Ammon's horn (tissue), 1 donor: Measurements from ENCODE around the gene KRTAP5-2.
"Not testable (repeated sequence)": the region's sequence is repeated elsewhere in the genome, so short reads cannot be mapped to it uniquely, and the experiment has no call there.

ENCODE experiments used
- DNase-seq: peaks from one replicate; pipeline ENCODE4 v3.0.0-alpha.2; 2016; ENCODE audit warnings: low spot score

Gene KRTAP5-2

DNA sequence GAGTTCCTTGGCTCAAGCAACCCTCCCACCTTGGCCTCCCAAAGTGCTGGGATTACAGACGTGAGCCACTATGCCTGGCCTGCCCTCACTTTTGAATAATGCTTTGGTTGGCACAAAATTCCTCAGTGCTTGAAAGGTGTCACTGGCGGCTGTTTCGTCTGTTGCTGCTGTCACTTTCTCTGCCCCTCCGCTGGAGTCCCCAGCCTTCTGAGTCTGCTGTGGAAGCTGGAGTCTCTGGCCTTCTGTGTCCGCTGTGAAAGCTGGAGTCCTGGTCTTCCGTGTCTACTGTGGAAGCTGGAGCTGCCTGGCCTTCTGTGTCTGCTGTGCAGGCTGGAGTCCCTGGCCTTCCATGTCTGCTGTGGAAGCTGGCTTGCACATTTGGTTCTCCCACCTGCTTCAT, 8.1 kb downstream of the KRTAP5-2 start:
- DNase-seq: no peak

DNA sequence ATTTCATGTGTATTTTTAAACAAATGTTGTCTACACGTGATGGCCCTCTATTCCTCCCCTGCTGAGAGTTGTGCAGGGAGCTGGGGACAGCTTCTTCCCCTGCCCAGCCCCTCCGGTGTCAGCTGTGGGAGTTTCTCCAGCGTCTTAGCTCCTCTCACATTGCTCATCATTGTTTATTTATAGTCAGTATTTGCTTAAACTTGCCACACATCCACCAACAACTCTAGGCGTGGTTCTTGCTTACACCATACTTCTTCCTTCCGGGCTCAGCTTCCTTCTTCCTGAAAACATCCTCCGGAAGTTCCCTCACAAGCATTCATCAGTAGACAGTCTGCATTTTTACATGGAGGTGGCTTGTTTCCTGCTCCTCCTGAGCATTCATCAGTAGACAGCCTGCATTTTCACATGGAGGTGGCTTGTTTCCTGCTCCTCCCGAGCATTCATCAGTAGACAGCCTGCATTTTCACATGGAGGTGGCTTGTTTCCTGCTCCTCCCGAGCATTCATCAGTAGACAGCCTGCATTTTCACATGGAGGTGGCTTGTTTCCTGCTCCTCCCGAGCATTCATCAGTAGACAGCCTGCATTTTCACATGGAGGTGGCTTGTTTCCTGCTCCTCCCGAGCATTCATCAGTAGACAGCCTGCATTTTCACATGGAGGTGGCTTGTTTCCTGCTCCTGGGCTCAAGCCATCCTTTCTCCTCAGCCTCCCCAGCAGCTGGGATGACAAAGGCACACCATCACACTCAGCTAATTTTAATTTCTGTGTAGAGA, 8.7 kb downstream of the KRTAP5-2 start:
- DNase-seq: not testable (repeated sequence)

DNA sequence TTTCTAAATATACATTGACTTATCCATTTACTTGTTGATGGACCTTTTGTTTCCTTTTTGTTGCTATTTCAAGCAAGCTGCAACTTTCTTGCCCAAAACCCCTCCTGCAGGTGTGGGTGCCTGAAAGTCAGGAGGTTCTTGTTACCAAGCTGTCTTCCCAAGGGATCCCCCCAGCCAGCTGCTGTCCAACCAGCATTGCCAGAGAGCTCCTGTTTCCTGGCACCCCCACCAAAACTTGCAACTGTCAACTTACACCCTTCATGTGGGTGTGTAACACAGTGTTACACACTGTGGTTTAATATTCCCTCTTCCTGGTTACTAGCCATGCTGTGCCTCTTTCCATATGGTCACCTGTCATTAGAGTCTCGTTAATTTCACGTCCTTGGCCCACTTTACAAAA, 11.4 kb downstream of the KRTAP5-2 start:
- DNase-seq: no peak

DNA sequence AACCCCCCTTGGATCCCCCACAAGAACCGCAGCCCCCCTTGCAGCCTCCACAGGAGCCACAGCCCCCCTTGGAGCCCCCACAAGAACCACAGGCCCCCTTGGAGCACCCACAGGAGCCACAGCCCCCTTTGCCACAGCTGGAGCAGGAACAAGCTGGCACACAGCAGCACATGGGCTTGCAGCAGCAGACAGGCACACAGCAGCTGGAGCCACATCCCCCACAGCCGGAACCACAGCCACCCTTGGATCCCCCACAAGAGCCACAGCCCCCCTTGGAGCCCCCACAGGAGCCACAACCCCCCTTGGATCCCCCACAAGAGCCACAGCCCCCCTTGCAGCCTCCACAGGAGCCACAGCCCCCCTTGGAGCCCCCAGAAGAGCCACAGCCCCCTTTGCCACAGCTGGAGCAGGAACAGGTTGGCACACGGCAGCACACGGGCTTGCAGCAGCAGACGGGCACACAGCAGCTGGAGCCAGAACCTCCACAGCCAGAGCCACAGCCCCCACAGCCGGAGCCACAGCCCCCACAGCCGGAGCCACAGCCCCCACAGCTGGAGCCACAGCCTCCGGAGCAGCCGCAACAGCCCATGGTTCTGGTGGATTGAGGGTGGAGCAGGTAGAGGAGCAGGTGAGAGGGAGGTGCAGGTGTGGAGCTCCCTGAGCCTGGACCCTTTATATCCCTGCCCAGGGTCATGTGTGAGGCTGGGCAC, 13.3 kb downstream of the KRTAP5-2 start, which contains the start of gene KRTAP5-1:
KRTAP5-1 (minus strand) TSS at position 623 of the 710 bp plus-strand sequence; CDS start at position 589, 34 bp downstream.
- not testable (repeated sequence) for DNase-seq

DNA sequence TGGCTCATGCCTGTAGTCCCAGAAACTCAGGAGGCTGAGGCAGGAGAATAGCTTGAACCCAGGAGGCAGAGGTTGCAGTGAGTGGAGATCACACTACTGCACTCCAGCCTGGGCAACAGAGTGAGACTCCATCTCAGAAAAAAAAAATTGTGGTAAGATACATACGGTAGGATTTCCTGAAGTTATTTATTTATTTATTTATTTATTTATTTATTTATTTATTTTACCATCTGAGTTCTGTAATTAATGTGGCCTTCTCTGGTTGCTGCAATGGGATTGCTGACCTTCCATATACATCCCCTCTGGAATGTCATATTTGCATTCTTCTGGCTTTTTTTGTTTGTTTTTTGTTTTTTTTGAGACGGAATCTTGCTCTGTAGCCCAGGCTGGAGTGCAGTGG, 15.2 kb downstream of the KRTAP5-2 start:
- not testable (repeated sequence) for DNase-seq

DNA sequence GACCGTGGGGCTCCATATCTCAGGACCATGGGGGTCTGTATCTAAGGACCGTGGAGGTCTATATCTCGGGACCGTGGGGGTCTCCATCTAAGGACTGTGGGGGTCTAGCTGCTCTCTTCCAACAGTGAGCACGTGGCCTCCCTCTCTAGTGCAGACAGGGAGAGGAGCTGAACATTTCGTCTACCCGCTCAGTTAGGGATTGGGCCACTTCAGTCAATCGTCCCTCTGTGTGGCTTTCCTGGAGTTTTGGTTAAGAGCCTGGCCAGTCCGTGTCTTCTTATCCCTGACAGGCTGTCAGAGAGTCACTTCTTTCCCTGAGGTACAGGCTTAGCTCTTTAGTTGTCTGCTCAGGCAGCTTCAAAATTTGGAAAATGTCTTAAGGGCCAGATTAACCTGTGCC, 16.1 kb downstream of the KRTAP5-2 start:
- no peak for DNase-seq

DNA sequence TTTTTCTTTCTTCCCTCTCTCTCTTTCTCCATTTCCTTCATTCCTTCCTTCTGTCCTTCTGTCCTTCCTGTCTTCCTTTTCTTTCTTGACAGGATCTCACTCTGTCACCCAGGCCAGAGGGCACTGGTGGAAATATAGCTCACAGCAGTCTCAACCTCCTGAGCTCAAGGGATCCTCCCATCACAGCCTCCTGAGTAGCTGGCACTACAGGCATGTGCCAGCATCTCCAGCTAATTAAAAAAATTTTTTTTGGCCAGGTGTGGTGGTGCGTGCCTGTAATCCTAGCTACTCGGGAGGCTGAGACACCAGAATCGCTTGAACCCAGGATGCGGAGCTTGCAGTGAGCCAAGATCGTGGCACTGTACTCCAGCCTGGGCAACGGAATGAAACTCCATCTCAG, 21.3 kb downstream of the KRTAP5-2 start:
- no peak for DNase-seq

DNA sequence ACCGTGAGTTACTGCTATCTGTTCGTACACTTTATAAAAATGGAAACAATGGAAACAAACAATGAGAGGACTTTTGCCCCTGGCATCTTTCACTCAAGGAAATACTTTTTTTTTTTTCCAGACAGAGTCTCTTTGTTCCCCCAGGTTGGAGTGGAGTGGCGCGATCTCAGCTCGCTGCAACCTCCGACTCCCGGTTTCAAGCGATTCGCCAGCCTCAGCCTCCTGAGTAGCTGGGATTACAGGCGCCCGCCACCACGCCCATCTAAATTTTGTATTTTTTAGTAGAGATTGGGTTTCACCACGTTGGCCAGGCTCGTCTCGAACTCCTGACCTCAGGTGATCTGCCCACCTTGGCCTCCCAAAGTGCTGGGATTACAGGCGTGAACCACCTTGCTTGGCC, 22.3 kb downstream of the KRTAP5-2 start:
- DNase-seq: not testable (repeated sequence)

DNA sequence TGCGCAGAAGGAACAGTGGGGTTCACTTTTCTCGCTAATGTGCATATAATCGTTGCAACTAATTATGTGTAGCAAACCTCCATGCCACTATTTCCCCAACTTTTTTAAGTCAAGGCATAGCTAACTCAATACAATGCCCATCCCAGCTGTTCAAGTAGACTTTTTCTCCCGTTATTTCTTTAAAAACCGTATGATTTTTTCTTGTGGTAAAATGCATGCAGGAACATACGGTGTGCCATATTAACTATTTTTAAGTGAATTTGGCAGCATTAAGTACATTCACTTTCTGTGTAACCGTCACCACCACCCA, 23.2 kb downstream of the KRTAP5-2 start:
- no peak for DNase-seq

DNA sequence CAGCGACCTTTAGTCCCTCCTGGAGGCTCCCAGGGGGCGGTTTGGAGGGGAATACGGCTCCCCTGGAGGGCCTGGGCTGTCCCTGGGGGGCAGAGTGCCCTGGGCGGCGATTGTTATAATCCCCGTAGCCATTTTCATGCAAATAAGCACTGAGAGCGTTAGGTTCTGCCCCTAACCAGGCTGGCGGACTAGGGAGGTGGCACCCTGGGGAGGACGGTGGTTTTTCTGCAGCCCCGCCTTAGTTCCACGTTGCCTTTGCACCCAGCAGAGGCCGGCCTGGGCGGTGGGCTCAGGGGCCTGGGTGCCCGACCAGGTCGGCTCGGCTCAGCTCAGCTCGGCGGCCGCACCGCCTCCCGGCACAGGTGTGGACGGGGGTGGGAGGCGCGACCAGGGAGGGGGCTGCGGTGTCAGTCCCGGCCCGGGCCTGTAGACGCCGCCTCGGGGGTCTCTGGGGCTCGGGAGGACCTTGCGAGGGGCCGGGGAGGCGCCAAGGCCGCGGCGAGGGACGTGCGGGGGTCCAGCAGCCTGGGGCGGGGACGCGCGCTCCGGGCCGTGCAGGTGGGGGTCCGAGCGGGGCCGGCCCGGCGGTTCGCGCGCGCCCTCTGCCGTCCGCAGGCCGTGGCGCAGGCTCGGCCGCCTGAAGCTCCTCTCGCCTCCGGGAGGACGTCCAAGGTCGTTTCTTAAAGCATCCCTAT, 23.7 kb downstream of the KRTAP5-2 start:
- peak; percentile 72 for DNase-seq

DNA sequence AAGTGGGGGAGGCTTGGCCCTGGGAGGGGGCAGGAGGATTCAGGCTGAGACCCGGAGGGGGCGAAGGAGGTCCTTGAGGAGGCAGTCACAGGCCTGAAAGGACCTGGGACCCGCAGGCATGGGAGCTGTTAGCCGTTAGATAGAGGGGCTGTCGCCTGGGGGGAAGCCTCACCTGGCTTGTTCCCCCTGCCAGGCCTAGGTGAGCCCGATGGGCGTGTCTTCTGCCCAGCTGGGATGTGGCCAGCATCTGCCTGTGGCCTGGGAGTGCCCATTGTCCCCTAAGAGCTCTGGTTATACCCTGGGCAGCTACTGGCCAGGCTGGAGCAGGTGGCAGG, 24.2 kb downstream of the KRTAP5-2 start:
- DNase-seq: no peak

DNA sequence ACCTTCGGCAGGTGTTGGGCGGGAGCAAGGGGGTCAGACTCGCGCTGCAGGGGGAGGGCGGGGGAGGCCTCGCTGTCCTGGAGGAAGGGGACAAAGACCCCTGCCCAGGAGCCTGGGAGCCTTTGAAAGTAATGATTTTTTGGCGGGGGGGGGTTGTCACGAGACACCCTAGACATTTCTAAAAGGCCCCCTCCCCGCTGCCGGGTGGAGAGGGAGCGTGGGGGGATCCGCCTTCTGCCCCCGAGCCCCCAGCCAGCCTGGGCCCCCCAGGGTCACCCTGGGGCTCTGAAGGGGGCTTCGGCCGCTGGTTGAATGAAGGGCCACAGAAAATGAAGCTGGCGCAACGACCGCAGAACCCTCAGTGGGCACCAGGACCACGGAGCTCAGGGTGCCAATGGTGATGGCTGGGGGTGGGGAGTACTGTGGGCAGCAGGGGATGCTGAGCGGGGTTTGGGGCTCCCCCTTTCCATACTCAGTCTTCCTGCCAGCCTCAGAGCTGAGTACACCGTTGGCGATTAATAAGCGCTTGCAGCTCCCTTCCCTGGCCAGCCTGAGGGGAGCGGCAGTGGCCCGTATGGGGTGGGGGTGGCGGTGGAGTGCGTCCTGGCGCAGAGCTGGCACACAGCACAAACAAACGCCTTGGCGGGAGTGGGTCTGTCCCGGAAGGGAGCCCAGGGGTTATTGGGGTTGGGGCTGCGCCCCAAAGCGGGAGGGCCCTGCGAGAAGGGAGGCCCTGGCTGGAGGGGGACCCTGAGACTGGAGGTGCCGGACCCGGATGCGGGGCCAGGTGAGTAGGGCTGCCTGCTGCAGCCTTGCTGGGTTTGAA, 24.8 kb downstream of the KRTAP5-2 start:
- no peak for DNase-seq

DNA sequence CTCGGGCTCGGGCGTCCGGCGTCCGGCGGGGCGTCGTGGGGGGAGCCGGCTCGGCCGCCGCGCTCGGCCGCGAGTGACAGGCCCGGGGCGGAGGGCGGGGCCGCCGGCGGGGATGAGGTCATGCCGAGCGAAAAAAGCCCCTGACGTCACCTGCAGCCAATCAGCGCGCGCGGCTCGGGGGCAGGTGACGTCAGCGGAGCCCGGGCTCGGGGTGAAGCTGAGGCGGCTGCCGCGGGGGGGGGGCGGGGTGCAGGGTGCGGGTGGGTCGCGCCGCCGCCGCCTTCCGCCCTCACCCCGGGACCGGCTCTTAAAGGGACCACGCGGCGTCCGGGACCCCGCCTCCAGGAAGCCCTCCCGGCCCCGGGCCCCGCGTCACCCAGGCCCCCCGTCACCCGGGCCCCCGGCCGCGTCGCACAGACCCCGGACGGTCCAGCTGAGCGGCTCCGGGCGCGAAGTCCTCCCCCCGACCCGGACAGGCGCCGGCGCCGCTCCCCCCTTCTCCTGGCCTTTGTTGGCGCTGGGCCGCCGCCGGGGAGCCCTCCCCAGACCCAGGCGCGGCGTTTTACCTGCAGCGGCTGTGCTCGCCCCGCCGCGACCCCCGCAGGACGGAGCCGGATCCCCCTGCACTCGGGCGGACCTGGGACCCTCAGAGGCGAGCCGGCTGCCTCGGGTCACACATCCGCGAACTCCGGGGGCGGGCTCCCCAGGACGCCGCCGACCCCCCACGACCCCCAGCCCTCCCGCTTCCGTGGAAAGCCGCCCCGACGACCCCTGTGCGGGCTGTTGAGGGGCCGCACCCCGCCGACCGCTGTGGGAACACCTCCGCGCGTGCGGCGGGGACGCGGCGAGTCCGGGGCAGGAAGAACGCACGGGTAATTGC, 25.7 kb downstream of the KRTAP5-2 start, which contains the start of gene DUSP8:
DUSP8 (minus strand) TSS at position 75 of the 880 bp plus-strand sequence. CDS start 6,445 bp downstream, outside the sequence.
- peak; percentile 93 for DNase-seq

DNA sequence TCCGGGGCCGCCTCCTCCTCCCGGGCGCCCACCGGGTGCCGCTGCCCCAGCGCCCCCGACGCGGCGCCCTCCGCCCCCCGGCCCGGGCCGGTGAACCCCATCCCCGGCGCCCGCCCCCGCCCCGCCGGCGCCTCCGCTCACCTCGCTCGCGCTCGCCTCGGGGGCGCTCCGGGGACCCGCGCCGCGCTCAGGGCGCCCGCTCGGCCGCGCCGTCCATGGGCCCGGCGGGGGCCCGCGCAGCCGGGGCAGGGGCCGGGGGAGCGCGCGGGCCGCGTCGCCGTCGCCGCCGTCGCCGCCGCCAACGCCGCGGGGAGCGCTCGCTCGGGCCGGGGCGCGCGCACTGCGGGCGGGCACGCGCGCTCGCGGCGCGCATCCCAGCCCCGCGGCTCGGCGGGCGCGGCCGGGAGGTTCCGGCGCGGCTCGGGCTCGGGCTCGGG, 26.3 kb downstream of the KRTAP5-2 start:
- no peak for DNase-seq

DNA sequence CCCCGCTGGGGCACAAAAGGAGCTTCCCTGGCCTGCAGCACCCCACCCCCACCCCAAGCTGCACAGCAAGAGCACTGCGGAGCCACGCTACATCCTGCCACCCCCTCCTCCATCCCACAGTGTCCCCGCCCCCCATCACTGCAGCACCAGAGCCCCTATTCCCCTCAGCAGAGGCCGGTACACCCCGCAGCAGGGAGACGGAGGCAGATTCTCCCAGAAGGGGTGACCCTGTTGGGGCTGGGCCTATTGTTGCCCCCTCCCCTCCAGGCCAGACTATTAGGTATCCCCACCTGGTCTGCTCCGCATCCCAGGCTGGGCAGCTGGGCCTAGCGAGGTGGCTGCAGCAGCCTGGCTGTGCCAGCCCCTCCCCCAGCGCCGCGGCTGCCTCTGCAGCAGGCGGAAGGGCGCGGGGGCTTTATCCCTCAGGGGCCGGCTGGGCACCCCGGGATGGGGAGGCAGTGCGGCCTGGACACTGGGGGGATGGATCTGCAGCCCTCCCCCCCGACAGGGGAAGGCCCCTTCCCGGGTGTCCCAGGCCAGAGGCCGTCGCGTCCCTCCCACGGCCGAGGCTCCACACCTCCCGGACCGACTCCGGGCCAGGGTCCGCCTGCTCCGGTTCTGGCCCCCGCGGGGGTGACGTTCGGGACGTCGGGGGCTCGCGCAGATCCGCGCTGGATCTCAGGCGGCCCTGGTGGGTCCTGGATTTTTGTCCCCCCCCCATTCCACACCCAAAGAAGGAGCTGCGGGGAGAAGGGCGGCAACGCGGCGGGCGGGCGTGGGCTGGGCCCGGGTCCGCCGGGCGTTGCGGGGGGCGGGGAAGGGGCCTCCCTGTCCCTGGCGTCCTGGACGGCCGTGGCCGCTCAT, 27.0 kb downstream of the KRTAP5-2 start:
- DNase-seq: peak; percentile 43

DNA sequence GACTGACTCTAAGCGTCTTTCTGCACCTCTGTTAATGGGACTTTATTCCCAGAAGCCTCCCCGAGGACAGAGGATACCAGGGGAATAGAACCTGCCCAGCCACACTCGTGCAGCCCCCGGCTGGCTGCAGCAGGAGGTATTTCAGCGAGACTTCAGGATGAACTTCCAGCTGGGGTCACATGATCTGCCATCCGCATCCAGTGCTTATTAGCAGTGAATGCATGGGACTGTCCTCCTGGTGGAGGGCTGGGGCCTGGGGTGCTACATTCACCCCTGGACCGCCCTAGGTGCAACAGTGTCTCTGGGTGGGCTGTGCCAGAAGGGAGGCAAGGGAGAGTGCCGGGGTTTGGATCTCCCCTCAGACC, 27.6 kb downstream of the KRTAP5-2 start:
- DNase-seq: peak; percentile 4

DNA sequence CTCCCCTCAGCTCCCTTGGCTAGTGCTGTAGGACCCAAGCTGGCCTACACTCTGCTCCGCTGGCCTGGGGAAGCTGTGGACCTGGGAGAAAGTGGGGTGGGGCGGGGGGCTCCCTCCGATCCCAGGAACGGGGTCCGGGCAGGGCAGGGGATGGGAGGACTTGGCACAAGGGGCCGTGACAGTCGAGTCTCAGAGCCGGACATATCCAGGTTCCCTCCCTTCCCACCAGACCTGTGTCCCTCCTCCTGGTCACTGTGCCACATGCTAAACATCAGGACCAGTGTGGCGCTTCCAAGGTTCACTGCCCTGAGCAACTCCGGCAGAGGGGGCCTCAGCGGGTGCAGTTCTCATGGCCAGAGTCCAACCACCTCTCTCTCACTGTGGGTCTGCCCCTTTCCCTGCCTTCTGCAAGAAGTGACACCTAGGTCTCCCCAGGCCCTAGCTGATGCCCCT, 28.1 kb downstream of the KRTAP5-2 start:
- DNase-seq: no peak

DNA sequence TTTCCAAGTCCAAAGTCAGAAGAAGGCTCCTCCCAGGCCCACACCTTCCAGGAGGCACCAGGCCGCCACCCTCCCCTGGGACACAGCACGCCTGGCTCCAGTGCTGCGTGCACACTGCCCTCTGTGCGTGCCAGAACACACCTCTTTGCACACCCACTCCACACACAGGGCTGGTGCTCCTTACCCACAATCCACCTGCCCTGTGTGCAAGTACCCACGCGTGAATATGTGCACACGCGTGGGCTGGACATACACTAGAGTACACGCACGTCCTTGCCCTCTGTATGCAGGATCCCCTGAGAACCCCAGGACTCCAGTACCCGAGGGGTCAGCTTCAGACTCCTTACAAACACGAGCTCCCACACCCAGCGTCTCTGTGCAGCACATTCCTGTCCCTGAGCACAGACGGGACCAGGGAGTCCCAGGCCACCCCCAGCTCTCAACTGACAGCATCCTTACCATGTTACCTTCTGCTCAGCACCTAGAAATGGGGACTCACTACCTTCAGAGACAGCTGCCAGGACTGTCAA, 28.8 kb downstream of the KRTAP5-2 start:
- DNase-seq: no peak

DNA sequence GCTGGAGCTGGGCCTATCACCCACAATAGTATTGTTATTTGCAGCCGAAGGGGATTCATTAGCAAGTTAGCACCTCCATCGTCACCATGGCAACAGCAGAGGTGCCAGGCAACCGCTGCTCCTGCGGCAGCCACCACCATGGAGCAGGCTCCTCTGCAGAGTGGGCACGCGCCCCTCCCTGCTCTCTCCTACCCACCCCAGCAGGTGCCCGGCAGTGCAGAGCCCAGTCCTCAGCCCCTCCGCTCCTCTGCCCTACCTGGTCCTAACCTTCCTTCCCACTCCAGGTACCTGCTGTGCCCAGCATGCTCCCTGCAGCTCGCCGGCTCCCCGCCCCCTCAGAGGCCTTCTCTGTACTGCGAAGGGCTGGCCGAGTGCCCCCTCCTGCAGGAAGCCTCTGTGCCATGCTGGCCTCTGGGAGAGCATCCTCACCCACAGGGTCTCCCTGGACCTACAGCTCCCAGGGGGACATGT, 29.6 kb downstream of the KRTAP5-2 start:
- no peak for DNase-seq

DNA sequence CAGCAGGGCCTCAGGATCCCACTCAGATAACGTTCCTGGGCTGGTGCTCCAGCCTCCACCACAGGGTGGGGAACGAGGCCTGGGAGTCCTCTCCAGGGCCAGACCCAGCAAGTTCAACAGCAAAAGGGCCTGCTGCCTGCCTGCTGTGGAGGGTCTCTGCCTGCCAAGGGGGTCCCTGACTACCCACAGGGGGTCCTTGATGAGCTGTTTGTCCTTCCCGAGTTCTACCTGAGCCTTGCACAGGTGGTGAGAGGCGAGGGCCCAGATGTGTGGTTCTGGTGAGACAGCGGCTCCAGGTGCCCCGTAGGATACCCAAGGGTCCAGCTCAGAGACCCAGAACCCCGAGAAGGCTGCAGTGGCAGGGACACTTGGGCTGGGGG, 30.4 kb downstream of the KRTAP5-2 start:
- DNase-seq: no peak
